IPS DF 6.9 (cell line): Measurements from ENCODE around the gene SLC13A3.
A peak's percentile ranks its signal among the peaks of the same experiment; 100 is the strongest.

Experiments
- DNase-seq: peaks from one replicate; pipeline ENCODE4 v3.0.0-alpha.2; 2013; ENCODE audit warnings: low read depth, low spot score
- H3K27ac ChIP-seq: one replicate; pipeline ENCODE4 v1.5.1; 2013; ENCODE audit warnings: low read length, control low read depth
- H3K27me3 ChIP-seq: 2 replicates; pipeline ENCODE4 v1.6.1; 2013; ENCODE audit warnings: mild to moderate bottlenecking, low read length; ENCODE audit not compliant: control insufficient read depth, insufficient read depth
- H3K36me3 ChIP-seq: 2 replicates; pipeline ENCODE4 v1.6.1; 2013; ENCODE audit warnings: low read length; ENCODE audit not compliant: control insufficient read depth, insufficient read depth
- H3K4me1 ChIP-seq: 2 replicates; pipeline ENCODE4 v1.6.1; 2013; ENCODE audit warnings: low read length; ENCODE audit not compliant: control insufficient read depth, insufficient read depth
- H3K4me3 ChIP-seq: 2 replicates; pipeline ENCODE4 v1.5.1; 2013; ENCODE audit warnings: mild to moderate bottlenecking, low read length
- H3K9me3 ChIP-seq: 2 replicates; pipeline ENCODE4 v1.6.1; 2013; ENCODE audit warnings: low read length, inconsistent platforms; ENCODE audit not compliant: control insufficient read depth, insufficient read depth
- WGBS: extraction: QIAGEN DNeasy Blood & Tissue Kit; methylation state at CpG from one replicate; pipeline ENCODE4 v1.1.7; 2013; ENCODE audit warnings: mixed read lengths, missing lambda C conversion rate; ENCODE audit not compliant: insufficient read length, insufficient coverage; 5-methylcytosine and 5-hydroxymethylcytosine counted together

SLC13A3 gene

GRCh38 chr20:46530640-46531039, 120.6 kb downstream of the SLC13A3 start:
- H3K4me3 ChIP-seq, result no peak overlapping the region
- H3K27me3 ChIP-seq, result no peaks in the 10 kb centered on the region
- WGBS, result no CpG with 5 or more reads among the region's 4 CpGs
- no peak for DNase-seq
- no peak overlapping the region for H3K27ac ChIP-seq
- no peaks in the 10 kb centered on the region for H3K36me3 ChIP-seq
- no peaks in the 10 kb centered on the region for H3K4me1 ChIP-seq
- H3K9me3 ChIP-seq, result no peaks in the 10 kb centered on the region

GRCh38 chr20:46523696-46524328, 127.4 kb downstream of the SLC13A3 start:
- WGBS, result no CpG with 5 or more reads among the region's 2 CpGs
- H3K4me3 ChIP-seq, result no peak overlapping the region
- H3K4me1 ChIP-seq, result no peaks in the 10 kb centered on the region
- no peaks in the 10 kb centered on the region for H3K27me3 ChIP-seq
- H3K27ac ChIP-seq, result no peak overlapping the region
- no peaks in the 10 kb centered on the region for H3K36me3 ChIP-seq
- H3K9me3 ChIP-seq, result no peaks in the 10 kb centered on the region
- no peak for DNase-seq

DNA sequence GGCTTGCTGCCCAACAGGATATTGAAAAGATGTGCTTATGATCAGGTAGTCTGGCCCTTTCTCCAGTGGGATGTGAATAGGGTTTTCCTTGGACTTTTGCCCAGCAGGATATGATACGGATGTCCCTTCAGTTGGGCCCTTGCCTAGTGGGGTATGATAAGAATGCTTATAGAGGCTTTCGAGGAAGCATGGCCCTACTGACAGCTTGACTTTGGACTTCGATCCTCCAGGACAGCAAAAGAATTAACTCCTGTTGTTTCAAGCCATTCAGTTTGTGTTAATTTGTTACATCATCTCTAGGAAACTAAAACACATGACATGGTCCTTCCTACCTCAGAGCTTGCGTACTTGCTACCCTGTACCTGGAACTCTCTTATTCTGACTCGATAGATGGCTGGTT, 128.2 kb downstream of the SLC13A3 start:
- no CpG with 5 or more reads among the region's 5 CpGs for WGBS
- H3K9me3 ChIP-seq, result no peaks in the 10 kb centered on the region

DNA sequence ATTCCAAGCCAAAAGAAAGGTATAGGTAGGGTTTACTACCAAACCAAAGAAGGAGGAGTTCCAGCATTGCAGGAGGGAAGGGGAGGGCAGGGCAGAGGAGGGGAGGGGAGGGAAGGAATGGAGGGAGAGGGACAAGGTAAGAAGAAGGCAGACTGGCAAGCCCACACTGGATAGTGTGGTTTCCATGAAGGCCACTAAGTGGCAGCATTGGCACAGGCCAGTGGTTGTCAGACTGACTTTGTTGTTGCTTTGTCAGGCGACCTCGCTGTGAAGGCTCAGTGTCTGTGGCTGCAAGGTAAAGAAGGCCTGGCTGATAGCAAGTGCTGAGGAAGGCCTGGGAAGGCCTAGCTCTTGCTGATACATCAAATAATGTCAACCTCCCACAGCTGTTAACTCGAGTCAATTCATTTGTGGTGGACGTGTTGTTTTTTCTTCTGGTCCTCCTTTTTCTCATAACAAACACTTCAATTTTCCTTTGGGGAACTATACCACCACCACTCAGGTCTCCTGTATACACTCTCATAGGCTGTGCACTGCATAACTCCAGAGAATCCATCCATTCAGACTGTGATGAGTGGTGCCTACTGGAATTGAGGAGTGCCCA, 130.2 kb downstream of the SLC13A3 start:
- WGBS, result no CpG with 5 or more reads among the region's 4 CpGs
- Histone ChIP-seq H3K9me3 (no peaks in the 10 kb centered on the region; the same call in 1 of the 2 replicates), H3K36me3 (no peaks in the 10 kb centered on the region), H3K4me3 (no peak overlapping the region), H3K27me3 (no peaks in the 10 kb centered on the region), H3K27ac (no peak overlapping the region), H3K4me1 (no peaks in the 10 kb centered on the region)
- peak; percentile 74 for DNase-seq

More for the DNA sequence above, 128.2 kb downstream of the SLC13A3 start:
- no peaks in the 10 kb centered on the region for H3K4me1 ChIP-seq
- no peaks in the 10 kb centered on the region for H3K36me3 ChIP-seq
- H3K27me3 ChIP-seq, result no peaks in the 10 kb centered on the region
- DNase-seq, result no peak
- no peak overlapping the region for H3K27ac ChIP-seq
- H3K4me3 ChIP-seq, result no peak overlapping the region

DNA sequence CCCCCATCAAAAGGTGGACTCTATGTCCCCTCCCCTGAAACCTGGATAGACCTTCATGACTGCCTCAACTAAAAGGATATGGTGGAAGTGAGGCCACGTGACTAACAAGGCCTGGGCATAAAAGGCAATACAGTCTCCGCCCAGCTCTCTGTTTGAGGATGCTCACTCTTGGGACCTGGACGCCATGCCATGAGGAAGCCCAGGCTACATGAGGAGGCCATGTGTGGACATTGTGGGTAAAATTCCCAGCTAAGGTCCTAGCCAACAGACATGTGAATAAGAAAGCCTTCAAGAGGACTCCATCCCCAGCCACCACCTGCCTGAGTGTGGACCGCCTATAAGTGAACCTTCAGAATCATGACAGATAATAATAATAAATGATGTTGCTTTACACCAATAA, 130.7 kb downstream of the SLC13A3 start:
- no peaks in the 10 kb centered on the region for H3K4me1 ChIP-seq
- H3K27me3 ChIP-seq, result no peaks in the 10 kb centered on the region
- DNase-seq, result no peak
- H3K9me3 ChIP-seq, result no peaks in the 10 kb centered on the region; the same call in 1 of the 2 replicates
- H3K36me3 ChIP-seq, result no peaks in the 10 kb centered on the region
- no peak overlapping the region for H3K27ac ChIP-seq
- WGBS, result no CpG with 5 or more reads among the region's 4 CpGs
- no peak overlapping the region for H3K4me3 ChIP-seq

DNA sequence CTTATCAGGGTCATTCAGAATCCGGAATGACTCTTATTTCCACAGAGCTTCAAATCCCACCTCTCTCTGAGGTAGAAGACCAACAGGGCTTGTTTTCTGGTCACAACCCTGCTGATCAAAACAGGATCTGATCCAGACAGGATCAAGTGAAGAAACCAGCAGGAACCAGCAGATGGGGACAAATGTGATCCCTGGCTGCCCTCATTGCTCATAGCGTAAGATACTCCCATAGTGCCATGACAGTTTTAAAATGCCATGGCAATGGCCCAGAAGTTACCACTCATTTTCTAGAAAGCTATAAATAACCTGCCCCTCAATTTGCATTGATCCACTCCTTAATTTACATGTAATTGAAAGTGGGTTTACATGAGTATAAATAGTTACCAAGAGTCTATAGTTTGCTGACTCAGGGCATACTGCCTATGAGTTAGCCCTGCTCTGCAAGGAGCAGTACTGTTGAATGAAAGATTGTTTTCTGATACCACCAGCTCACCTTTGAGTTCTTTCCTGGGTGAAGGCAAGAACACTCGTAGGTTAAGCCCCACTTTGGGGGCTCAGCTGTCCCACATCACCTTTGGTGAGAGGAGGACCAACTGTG, 131.7 kb downstream of the SLC13A3 start:
- no peaks in the 10 kb centered on the region; the same call in 1 of the 2 replicates for H3K9me3 ChIP-seq
- no peak for DNase-seq
- no CpG with 5 or more reads among the region's 3 CpGs for WGBS
- H3K4me1 ChIP-seq, result no peaks in the 10 kb centered on the region
- H3K27me3 ChIP-seq, result no peaks in the 10 kb centered on the region
- H3K36me3 ChIP-seq, result no peaks in the 10 kb centered on the region
- no peak overlapping the region for H3K4me3 ChIP-seq
- no peak overlapping the region for H3K27ac ChIP-seq

DNA sequence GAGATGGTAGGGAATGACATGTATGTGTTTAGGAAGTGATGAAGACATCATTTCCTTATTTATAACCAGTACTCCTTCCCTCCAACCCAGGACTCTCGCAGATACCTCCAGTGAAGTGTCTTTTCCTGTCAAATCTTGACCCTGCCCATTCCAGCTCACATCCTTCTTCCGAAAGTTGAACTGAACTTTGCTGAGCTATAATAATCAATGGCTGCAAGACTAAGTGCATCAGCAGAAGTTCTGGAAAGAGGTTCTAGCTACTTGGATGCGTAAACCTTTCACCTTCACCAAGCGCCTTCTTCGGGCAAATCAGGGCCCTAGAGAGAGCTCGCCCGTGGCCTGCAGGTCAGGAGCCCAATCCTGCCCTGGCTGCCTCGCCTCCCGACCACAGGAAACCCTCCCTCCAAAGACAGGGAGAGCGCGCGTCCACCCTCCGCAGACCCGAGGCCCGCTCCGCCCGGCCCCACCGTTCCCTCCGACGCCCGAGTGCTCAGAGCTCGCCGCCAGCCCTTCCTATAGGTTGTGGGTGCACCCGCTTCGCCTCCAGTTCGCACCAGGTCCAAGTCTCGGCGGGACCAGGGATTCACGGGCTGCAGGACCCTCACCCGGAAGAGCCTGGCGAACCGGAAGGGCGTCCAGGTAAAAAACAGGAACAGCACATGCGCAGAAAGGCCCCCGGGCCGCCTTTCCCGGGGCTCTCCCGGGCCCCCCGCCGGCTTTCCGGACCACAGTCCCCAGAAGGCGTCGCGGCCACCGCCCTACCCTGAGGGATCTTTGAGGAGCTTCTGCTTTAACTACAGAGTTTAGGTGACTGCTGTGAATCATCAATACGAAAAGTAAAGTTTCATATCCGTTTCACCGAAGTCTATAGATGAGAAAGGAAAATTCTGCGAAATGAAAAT, 138.1 kb downstream of the SLC13A3 start, which contains the start of gene ZNF334:
Gene ZNF334, minus strand, starts transcription at position 617 of the 902 bp plus-strand sequence. CDS start 1,457 bp downstream, outside the sequence.
- peak; percentile 68 for DNase-seq
- WGBS, result no CpG with 5 or more reads among the region's 49 CpGs
- H3K4me3 ChIP-seq, result peak within 1 kb of the TSS; percentile 91
- no peak within 1 kb of the TSS for H3K27ac ChIP-seq
- H3K36me3 ChIP-seq, result no peaks in the 10 kb centered on the region
- H3K9me3 ChIP-seq, result no peaks in the 10 kb centered on the region; the same call in 1 of the 2 replicates
- H3K27me3 ChIP-seq, result no peaks in the 10 kb centered on the region
- H3K4me1 ChIP-seq, result no peaks in the 10 kb centered on the region

GRCh38 chr20:46509523-46509922, 141.7 kb downstream of the SLC13A3 start:
- Histone ChIP-seq H3K4me3 (no peak overlapping the region), H3K36me3 (peaks cover under 1% of the 10 kb centered on the region; the same call in 1 of the 2 replicates), H3K27me3 (no peaks in the 10 kb centered on the region), H3K27ac (no peak overlapping the region), H3K9me3 (no peaks in the 10 kb centered on the region), H3K4me1 (no peaks in the 10 kb centered on the region)
- no CpG with 5 or more reads among the region's 2 CpGs for WGBS
- no peak for DNase-seq
